ENCODE data around the gene KCNK4. TPM values are rescaled to one million over a fixed set of nuclear protein-coding genes. Genes with fewer than 3 reads are reported as not detected.

Gene KCNK4
- total RNA-seq, 4 donors from 2014 or later = 0.61 to 0.76 TPM; not detected in 2

DNA sequence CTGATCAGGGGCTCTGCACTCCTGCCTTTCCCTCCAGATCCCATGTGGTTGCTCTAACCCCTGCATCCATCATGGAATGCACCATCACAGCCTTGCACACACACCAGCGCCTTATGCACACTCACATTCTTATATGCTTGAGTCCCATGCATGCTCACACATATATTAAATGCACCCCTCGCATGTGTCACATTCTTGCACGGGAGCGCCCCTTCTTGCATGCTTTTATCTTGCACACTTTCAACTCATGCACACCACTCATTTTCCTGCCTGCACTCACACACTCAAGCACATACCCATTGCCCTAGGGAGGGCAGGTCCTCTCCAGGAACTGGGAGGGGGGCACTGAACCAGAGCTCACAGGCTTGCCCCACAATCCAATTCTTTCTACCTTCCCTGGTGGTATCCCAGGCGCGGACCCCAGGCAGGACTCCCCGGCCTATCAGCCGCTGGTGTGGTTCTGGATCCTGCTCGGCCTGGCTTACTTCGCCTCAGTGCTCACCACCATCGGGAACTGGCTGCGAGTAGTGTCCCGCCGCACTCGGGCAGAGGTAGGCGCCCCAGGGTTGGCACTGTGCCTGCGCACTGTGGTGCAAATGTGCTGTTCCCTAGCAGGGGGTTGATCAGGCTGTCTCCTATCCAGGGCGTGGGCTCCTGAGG lies 6.7 kb downstream of the KCNK4 start:
- H3K4me3 ChIP-seq = no peak overlapping the region
- TF ChIP-seq POLR2A (IDR thresholded peaks at IDR 0.05) = no peak
- TF ChIP-seq, protein P1, sequence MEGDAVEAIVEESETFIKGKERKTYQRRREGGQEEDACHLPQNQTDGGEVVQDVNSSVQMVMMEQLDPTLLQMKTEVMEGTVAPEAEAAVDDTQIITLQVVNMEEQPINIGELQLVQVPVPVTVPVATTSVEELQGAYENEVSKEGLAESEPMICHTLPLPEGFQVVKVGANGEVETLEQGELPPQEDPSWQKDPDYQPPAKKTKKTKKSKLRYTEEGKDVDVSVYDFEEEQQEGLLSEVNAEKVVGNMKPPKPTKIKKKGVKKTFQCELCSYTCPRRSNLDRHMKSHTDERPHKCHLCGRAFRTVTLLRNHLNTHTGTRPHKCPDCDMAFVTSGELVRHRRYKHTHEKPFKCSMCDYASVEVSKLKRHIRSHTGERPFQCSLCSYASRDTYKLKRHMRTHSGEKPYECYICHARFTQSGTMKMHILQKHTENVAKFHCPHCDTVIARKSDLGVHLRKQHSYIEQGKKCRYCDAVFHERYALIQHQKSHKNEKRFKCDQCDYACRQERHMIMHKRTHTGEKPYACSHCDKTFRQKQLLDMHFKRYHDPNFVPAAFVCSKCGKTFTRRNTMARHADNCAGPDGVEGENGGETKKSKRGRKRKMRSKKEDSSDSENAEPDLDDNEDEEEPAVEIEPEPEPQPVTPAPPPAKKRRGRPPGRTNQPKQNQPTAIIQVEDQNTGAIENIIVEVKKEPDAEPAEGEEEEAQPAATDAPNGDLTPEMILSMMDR (IDR thresholded peaks at IDR 0.05) = no peak
- no peaks in the 10 kb centered on the region for H3K9me3 ChIP-seq
- no peak for DNase-seq
- no peak overlapping the region for H3K27ac ChIP-seq
- peaks cover 19% of the 10 kb centered on the region in 2 donors for H3K27me3 ChIP-seq
- H3K36me3 ChIP-seq = no peaks in the 10 kb centered on the region
- H3K4me1 ChIP-seq = peaks cover 0 to 17% of the 10 kb centered on the region in 2 donors
- intact Hi-C loops (cut with DNase I; ENCODE audit: low total_unique reads) = loop anchor here (5.0 kb wide), 1 partner anchor 91 kb away; the partner anchor contains the start of gene FERMT3

DNA sequence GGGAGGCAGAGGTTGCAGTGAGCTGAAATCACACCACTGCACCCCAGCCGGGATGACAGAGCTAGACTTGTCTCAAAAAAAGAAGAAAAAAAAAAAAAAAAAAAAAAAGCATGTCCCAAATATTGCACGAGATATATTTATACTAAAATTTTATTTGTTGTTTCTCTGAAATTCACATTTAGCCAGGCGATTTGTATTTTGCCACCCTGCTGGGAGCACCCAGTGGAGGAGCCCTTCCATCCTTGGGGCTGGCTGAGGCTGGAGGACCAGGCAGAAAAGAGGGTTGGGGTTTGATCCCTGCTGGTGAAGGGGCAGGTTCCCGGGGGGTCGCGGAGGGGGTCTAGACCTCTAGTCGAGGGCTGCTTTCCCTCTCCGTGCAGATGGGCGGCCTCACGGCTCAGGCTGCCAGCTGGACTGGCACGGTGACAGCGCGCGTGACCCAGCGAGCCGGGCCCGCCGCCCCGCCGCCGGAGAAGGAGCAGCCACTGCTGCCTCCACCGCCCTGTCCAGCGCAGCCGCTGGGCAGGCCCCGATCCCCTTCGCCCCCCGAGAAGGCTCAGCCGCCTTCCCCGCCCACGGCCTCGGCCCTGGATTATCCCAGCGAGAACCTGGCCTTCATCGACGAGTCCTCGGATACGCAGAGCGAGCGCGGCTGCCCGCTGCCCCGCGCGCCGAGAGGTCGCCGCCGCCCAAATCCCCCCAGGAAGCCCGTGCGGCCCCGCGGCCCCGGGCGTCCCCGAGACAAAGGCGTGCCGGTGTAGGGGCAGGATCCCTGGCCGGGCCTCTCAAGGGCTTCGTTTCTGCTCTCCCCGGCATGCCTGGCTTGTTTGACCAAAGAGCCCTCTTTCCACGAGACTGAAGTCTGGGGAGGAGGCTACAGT lies 8.1 kb downstream of the KCNK4 start:
- Histone ChIP-seq H3K27me3 (peaks cover 15 to 19% of the 10 kb centered on the region in 2 donors), H3K9me3 (no peaks in the 10 kb centered on the region), H3K4me1 (peaks cover 0 to 20% of the 10 kb centered on the region in 2 donors), H3K4me3 (peak overlapping the region; percentile 4 to 16), H3K36me3 (no peaks in the 10 kb centered on the region), H3K27ac (peak overlapping the region in 1 of 2 donors; percentile 63)
- intact Hi-C loops (cut with DNase I; ENCODE audit: low total_unique reads) = loop anchor here (5.0 kb wide), 1 partner anchor 92 kb away; the partner anchor contains the start of gene FERMT3
- TF ChIP-seq POLR2A (IDR thresholded peaks at IDR 0.05) = no peak
- TF ChIP-seq, protein P1 (IDR thresholded peaks at IDR 0.05) = peak in 1 of 4 experiments; percentile 4
- peak; percentile 43 to 58 for DNase-seq

DNA sequence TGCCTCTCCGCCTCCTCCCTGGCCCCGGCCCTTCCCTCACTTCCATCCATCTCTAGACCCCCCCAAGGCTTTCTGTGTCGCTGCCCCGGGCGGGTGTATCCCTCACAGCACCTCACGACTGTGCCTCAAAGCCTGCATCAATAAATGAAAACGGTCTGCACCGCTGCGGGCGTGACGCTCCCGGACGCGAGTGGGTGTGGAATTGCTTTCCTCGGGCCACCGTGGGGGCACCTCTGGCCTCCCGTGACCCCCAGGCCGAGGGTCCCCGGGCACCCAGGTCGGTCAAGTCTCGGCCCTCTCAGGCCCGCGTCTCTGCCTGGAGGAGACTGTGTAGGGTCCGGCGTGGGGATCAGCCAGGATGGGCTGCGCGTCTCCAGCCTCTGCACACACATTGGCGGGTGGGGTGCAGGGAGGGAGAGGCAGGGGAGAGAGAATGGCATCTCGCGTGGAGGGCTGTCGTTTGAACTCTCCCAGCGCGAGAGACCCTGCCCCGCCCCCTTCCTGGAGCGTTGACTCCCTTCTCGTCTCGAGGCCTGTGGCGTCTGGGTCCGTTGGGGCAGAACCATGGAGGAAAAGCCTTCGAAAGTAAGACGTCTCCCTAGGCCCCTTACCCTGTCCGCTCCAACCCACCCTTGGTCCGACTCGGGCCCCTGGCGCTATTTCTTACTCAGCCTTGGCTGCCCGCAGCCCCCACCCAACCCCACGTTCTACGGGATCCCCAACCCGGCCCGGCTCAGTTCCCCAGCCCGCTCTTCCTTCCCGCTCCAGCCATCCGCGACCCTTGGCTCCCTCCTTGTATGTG lies 8.9 kb downstream of the KCNK4 start, which contains the start of gene CATSPERZ:
CATSPERZ (plus strand) TSS at position 512 of the 802 bp plus-strand sequence; CDS start at position 565, 53 bp downstream.
- H3K4me3 ChIP-seq = peak within 1 kb of the TSS; percentile 4 to 16
- peaks cover 15 to 19% of the 10 kb centered on the region in 2 donors for H3K27me3 ChIP-seq
- TF ChIP-seq, protein P1 (IDR thresholded peaks at IDR 0.05) = no peak
- TF ChIP-seq POLR2A (IDR thresholded peaks at IDR 0.05) = no peak
- H3K9me3 ChIP-seq = no peaks in the 10 kb centered on the region
- peak within 1 kb of the TSS in 1 of 2 donors; percentile 63 for H3K27ac ChIP-seq
- DNase-seq = no peak
- no peaks in the 10 kb centered on the region for H3K36me3 ChIP-seq
- intact Hi-C loops (cut with DNase I; ENCODE audit: low total_unique reads) = loop anchor here (5.0 kb wide), 1 partner anchor 93 kb away; the partner anchor contains the start of gene FERMT3
- H3K4me1 ChIP-seq = peaks cover 0 to 20% of the 10 kb centered on the region in 2 donors

DNA sequence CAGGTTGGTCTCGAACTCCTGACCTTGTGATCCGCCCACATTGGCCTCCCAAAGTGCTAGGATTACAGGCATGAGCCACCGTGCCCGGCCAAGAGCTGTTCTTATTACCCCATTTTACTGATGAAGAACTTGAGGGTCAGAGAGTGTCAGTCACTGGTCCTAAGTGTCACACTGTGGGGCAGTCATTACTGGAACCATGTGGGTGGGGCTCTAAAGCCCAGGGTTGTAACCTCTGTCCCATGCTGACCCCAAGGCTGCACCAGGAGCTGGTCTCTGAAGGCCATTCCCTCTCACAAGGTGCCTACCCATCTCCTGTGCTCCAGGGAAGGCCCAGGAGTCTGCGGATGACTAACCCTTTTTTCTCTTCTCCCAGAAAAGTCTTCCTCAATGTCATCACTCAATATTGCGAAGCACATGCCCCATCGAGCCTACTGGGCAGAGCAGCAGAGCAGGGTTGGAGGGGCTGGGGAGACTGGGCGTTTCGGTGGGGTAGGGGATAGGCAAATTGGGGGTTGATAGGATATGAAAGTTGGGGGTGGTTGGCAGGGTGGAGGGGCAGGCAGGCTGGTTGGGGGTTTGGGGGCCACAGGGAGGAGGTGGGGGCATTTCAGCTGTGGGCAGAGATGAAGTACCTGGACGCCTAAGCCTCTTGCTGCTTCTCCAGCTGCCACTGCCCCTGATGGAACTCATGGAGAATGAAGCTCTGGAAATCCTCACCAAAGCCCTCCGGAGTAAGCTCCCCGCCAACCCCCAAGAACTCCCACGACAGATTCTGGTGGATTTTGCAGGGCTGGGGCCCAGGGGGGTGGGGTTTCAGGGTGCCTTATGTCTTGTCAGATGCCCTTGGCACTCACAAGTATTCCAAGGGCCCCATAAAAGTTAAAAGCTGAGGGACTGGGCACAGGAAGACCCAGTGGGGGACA lies 12.3 kb downstream of the KCNK4 start:
- Histone ChIP-seq H3K9me3 (no peaks in the 10 kb centered on the region), H3K4me1 (peaks cover 0 to 28% of the 10 kb centered on the region in 2 donors), H3K27me3 (peaks cover 0 to 15% of the 10 kb centered on the region in 2 donors), H3K36me3 (no peaks in the 10 kb centered on the region), H3K4me3 (no peak overlapping the region), H3K27ac (peak overlapping the region in 1 of 2 donors; percentile 92)
- TF ChIP-seq, protein P1 (IDR thresholded peaks at IDR 0.05) = no peak
- TF ChIP-seq POLR2A (IDR thresholded peaks at IDR 0.05) = no peak
- intact Hi-C loops (cut with DNase I; ENCODE audit: low total_unique reads) = no loop called here
- DNase-seq = no peak
